Keratinocyte (primary cell): Measurements from ENCODE around the gene KAT8. TPM values are rescaled to one million over a fixed set of nuclear protein-coding genes. Genes with fewer than 3 reads are reported as not detected.
"Not testable (repeated sequence)": the region's sequence is repeated elsewhere in the genome, so short reads cannot be mapped to it uniquely, and the experiment has no call there.

Experiments used
- DNase-seq: peaks from one replicate; pipeline ENCODE4 v3.0.0-alpha.2; 2011; ENCODE audit warnings: low read depth, missing footprints, low spot score
- FAIRE-seq: peaks from 2 replicates; lab custom pipeline; 2011; peaks lifted over from hg19 to GRCh38; lab: Jason Lieb, UNC
- H2AFZ ChIP-seq: 2 replicates; pipeline ENCODE4 v1.6.0; 2012; ENCODE audit warnings: low read length, control low read depth, inconsistent platforms; ENCODE audit not compliant: control insufficient read depth
- H3K27ac ChIP-seq: 2 replicates; pipeline ENCODE4 v1.5.1; 2011; ENCODE audit warnings: low read length; ENCODE audit not compliant: control insufficient read depth, insufficient read depth
- H3K27me3 ChIP-seq: 3 replicates; pipeline ENCODE4 v1.6.0; 2011; ENCODE audit warnings: low read length; ENCODE audit not compliant: control insufficient read depth, insufficient read depth; ENCODE audit errors: extremely low read depth
- H3K36me3 ChIP-seq, 2 experiments: 2 replicates in 1 of 2; 3 replicates in 1 of 2; pipeline ENCODE4 v1.5.1; 2011; ENCODE audit warnings: low read length in 2 of 2, mild to moderate bottlenecking in 1 of 2; ENCODE audit not compliant: control insufficient read depth in 2 of 2, insufficient read depth in 2 of 2; ENCODE audit errors: extremely low read depth in 1 of 2
- H3K4me1 ChIP-seq: 3 replicates; pipeline ENCODE4 v1.5.1; 2011; ENCODE audit warnings: low read length; ENCODE audit not compliant: control insufficient read depth, insufficient read depth; ENCODE audit errors: extremely low read depth
- H3K4me2 ChIP-seq: 3 replicates; pipeline ENCODE4 v1.6.0; 2011; ENCODE audit warnings: low read depth, low read length; ENCODE audit not compliant: control insufficient read depth, insufficient read depth; ENCODE audit errors: extremely low read depth
- H3K4me3 ChIP-seq, 3 experiments: fragments of 200-600 bp in 1 of 3; sonication (generic) in 1 of 3; 2 replicates in 2 of 3; 3 replicates in 1 of 3; pipeline ENCODE4 v1.5.1; 2011 to 2016; ENCODE audit warnings: low read length in 3 of 3, mild to moderate bottlenecking in 3 of 3, control low read depth in 2 of 3, inconsistent platforms in 1 of 3, low read depth in 1 of 3, mixed read lengths in 1 of 3, mixed run types in 1 of 3, moderate library complexity in 1 of 3; ENCODE audit not compliant: control insufficient read depth in 2 of 3, insufficient read depth in 2 of 3; ENCODE audit errors: extremely low read depth in 1 of 3
- H3K79me2 ChIP-seq: 2 replicates; pipeline ENCODE4 v1.6.0; 2012; ENCODE audit warnings: low read length; ENCODE audit not compliant: control insufficient read depth, insufficient read depth
- H3K9ac ChIP-seq: 3 replicates; pipeline ENCODE4 v1.6.0; 2011; ENCODE audit warnings: low read length; ENCODE audit not compliant: control insufficient read depth, insufficient read depth; ENCODE audit errors: extremely low read depth
- H3K9me1 ChIP-seq: 3 replicates; pipeline ENCODE4 v1.6.0; 2011; ENCODE audit warnings: low read length; ENCODE audit not compliant: control insufficient read depth, insufficient read depth; ENCODE audit errors: extremely low read depth
- H3K9me3 ChIP-seq: 2 replicates; pipeline ENCODE4 v1.5.1; 2012; ENCODE audit warnings: low read depth, low read length; ENCODE audit not compliant: control insufficient read depth
- H4K20me1 ChIP-seq: 3 replicates; pipeline ENCODE4 v1.6.0; 2011; ENCODE audit warnings: low read length; ENCODE audit not compliant: control insufficient read depth, insufficient read depth; ENCODE audit errors: extremely low read depth
- CTCF ChIP-seq, 3 experiments: IDR thresholded peaks in 1 of 3; conservative IDR thresholded peaks in 1 of 3; optimal IDR thresholded peaks in 1 of 3; 2 replicates in 2 of 3; 3 replicates in 1 of 3; pipeline versions ENCODE3 to v1.5.1; 2011; ENCODE audit warnings: low read length in 3 of 3, mild to moderate bottlenecking in 3 of 3, moderate library complexity in 2 of 3, control low read depth in 1 of 3, inconsistent platforms in 1 of 3; ENCODE audit not compliant: insufficient read depth in 2 of 3; ENCODE audit errors: extremely low read depth in 1 of 3
- EZH2 ChIP-seq: IDR thresholded peaks from one replicate; pipeline ENCODE4 v1.6.1; 2012; ENCODE audit warnings: inconsistent platforms, mild to moderate bottlenecking, low read length, moderate library complexity
- dilution Hi-C: fragments of 300-500 bp; cut with MboI; formaldehyde crosslinking; loops from one replicate; pipeline ENCODE4 v1.7.0; 2020; ENCODE audit warnings: low sequenced_read_pairs; ENCODE audit not compliant: extremely low pct_ligation_motif_present
- polyA plus RNA-seq, 5 experiments: library from polyadenylated mRNA; depleted of rRNA in 3 of 5; stranded (reverse) in 3 of 5; stranded (forward) in 1 of 5; unstranded in 1 of 5; fragments of >200 nt; gene quantifications; 1 replicate in 1 of 5; 2 replicates in 3 of 5; 3 replicates in 1 of 5; pipeline versions ENCODE4 v1.2.1 to v1.2.3, GENCODE V29; 2011 to 2012; ENCODE audit warnings: missing spikeins in 2 of 5, low read depth in 1 of 5, low replicate concordance in 1 of 5

KAT8 gene
- polyA plus RNA-seq, 1 donor (not counting 4 experiments of a cell fraction or from before 2014, with no cell fraction given) = 26.4 TPM

- H3K36me3 ChIP-seq = no peaks in the 10 kb centered on the region
- no peaks in the 10 kb centered on the region for H3K9me3 ChIP-seq
- H3K4me3 ChIP-seq = peak overlapping the region in 2 of 3 experiments; percentile 21 to 30
- H3K4me1 ChIP-seq = peaks cover 49% of the 10 kb centered on the region
- H3K9ac ChIP-seq = peak overlapping the region; percentile 43
- FAIRE-seq (peak; percentile 84), DNase-seq (peak; percentile 75)
- peak overlapping the region; percentile 63 for H3K4me2 ChIP-seq
- peak overlapping the region; percentile 50 for H2AFZ ChIP-seq
- peaks cover 3% of the 10 kb centered on the region for H3K9me1 ChIP-seq
- peak overlapping the region; percentile 68 for H3K27ac ChIP-seq
- no peaks in the 10 kb centered on the region for H3K27me3 ChIP-seq
- TF ChIP-seq CTCF (optimal IDR thresholded peaks at IDR 0.05 in 1 of 3, IDR thresholded peaks at IDR 0.05 in 1 of 3, conservative IDR thresholded peaks at IDR 0.05 in 1 of 3; ENCODE audit: extremely low read depth in 1 of 3, insufficient read depth in 2 of 3, low read length in 3 of 3) (no peak), EZH2 (no peak)
- peaks cover 14% of the 10 kb centered on the region for H3K79me2 ChIP-seq
- H4K20me1 ChIP-seq = peaks cover 1% of the 10 kb centered on the region
- dilution Hi-C loops = no loop called here
Observed at GRCh38 chr16:31138621-31139578, 21.4 kb downstream of the KAT8 start.

GRCh38 chr16:31141071-31141469, 23.6 kb downstream of the KAT8 start:
- peaks cover 35% of the 10 kb centered on the region for H3K4me1 ChIP-seq
- peak overlapping the region in 1 of 3 experiments; percentile 64 for H3K4me3 ChIP-seq
- H3K27ac ChIP-seq = peak overlapping the region; percentile 85
- dilution Hi-C loops, H3K9me3 ChIP-seq, H4K20me1 ChIP-seq, H3K79me2 ChIP-seq, H3K36me3 ChIP-seq, H3K9me1 ChIP-seq, H2AFZ ChIP-seq, DNase-seq, FAIRE-seq, H3K27me3 ChIP-seq: not testable (repeated sequence)
- peak overlapping the region; percentile 69 for H3K9ac ChIP-seq
- H3K4me2 ChIP-seq = peak overlapping the region; percentile 90
